ENCODE measurements around the gene NSUN3.
"Not testable (repeated sequence)": the region's sequence is repeated elsewhere in the genome, so short reads cannot be mapped to it uniquely, and the experiment has no call there.

NSUN3 gene

DNA sequence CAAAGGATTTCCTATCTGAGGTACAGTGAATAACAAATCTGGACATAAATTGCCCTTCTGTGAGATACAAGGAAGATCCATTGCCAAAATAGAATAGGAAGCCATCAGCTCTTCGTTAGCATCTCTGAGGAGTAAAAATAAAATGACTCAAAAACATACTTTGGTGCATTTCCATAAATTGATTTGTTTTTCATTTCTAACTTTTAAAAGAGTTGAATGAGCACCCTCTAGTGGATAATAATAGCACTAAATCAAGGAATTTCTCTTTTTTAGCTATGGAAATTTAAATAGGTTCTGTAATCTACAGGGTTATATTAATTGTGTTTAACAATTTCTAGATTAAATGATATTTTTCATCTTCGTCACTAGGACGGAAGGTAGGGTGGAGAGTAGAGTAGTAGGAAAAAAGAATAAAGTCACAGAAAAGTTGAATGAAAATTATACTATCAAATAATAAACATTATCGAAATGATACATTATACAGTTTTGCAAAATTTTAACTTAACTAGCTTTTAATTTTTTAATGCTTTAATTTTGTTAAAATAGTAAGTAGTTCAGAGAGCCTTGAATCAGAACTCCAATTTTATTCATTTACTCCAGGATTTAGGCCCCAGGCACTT is 6.4 kb downstream of the NSUN3 start:
- DNase-seq, result no peak

DNA sequence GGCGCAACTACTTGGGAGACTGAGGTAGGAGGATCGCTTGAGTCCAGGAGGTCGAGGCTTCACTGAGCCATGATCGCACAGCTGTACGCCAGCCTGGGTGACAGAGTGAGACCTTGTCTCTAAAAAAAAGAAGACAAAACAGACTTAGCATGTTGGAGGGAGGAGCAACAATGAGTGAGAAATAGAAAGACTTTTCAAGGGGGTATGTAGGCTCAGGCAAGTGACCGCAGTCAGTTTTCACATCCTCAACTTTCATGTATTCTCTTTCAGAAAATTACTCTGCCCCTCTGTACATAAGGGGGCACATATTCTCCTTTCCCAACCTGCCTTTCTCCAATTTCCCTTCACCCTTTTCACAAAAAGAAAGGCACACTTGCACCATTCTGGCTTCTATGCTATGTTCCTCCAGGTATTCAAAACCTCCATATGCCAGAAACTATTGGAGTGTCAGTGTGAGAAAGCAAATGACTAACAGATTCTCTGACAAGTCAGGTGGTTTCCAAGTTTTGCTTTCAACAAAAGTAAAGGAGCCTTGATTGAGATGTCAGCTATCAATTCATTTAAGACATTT is 7.6 kb downstream of the NSUN3 start:
- DNase-seq, result no peak

DNA sequence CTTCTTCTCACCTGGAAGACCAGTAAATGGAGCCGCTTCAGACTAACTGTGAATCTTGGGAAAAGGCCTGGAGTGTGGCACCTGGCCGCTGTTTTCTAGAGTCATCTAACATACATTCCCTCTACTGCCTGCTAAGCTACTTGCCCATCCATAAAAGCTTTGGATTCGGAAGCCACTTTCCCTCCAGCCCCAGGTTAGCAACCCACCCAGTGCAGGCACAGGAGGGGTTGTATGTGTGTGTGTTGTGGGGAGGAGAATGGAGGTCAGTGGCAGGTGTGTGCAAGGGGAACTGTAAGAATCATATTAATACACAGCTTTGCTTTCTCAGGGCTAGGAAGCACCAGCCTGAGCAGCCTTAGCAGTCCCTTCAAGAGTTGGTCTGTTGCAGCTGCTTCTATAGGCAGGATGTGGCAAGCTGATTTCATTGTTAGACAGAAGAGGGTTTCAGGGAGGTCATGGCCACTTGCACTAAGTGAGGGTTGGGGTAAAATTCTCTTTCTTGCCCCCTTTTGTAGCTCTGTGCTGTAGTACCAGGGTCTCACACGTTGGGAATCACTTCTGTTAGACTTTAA is 8.9 kb downstream of the NSUN3 start:
- DNase-seq, result no peak

DNA sequence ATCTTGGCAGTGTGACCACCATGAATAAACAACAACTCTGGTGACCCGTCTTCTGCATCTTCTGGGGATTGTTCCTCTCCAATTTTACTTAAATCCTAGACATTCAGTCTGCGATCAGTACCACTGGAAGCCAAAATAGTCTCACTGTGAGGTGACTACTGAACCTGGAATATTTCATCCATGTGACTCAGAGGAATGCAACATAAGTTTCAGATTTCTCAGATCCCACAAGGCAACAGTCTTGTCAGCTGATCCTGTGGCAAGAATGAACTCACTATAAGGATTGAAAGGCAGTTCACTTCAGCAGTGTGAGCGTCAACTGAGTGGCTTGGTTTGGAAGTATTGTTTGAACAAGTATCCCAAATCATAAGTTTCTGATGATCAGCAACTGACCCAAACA is 13.2 kb downstream of the NSUN3 start:
- DNase-seq, result no peak

DNA sequence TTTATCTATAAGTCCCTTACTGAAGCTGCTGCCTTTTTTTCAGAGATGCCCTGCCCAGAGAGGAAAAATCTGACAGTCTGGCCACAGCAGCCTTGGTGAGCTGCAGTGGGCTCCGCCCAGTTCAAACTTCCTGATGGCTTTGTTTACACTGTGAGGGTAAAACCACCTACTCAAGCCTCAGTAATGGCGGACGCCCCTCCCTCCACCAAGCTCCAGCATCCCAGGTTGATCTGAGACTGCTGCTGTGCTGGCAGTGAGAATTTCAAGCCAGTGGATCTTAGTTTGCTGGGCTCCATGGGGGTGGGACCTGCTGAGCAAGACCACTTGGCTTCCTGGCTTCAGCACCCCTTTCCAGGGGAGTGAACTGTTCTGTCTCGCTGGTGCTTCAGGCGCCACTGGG is 17.7 kb downstream of the NSUN3 start:
- DNase-seq, result not testable (repeated sequence)

DNA sequence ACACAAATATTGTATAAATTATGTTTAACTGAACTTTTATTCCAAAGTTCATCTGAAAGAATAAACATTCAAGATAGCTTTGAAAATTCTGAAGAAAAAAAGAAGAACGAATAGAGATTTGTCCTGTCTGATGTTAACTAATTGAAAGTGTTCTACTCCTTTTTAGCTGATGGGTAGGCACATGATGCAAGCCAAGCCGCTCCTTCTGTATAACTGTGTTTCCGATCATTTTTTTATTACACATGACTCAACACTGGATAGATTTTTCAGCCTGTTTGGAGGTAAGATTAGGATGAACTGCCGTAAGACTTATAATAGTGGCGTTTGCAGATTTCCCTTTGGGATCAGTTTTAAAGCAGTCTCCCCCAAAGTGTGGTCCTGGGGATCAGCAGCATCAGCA is 19.0 kb downstream of the NSUN3 start:
- no peak for DNase-seq

DNA sequence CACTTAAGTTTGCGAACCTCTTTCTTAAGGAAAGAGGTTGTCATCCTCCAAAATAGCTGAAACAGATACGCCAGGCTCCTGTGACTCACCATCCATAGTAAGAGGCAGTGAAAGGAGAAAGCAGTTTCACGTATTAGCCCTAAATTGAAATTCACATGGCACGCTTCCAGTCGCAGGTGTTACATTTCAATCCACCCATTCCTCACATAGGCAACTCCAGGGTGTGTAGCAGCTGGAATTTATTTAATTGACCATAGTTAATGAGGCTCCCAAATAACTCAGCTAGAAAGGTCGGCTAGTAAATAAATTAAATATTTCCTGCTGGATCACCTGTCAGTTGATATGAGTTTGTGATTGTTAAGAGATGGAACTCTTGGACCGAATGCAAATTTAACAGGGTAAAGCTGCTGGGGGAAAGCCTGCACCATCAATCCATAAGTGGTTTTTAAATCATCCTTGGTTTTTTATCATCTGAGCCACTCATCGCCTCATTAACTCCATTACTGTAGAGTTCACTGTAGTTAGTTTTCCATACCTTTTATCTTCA is 19.6 kb downstream of the NSUN3 start:
- DNase-seq, result peak in 1 of 2 experiments; percentile 10

DNA sequence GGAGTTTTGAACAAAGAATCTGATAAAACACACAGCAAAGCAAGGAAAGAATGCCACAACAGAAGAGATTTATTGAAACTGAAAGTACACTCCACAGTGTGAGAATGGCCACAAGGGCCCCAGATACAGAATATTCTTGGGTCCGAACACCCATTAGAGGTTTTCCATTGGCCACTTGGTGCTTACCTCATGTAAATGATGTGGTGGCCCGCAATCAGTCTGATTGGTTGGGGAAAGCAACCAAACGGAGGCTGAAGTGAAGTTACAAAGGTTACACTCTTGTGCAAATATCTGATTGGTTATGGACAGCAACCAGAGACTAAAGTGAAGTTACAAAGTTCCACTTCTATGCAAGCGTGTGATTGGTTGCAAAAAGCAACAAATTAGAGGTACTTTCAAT is 20.4 kb downstream of the NSUN3 start:
- no peak for DNase-seq

DNA sequence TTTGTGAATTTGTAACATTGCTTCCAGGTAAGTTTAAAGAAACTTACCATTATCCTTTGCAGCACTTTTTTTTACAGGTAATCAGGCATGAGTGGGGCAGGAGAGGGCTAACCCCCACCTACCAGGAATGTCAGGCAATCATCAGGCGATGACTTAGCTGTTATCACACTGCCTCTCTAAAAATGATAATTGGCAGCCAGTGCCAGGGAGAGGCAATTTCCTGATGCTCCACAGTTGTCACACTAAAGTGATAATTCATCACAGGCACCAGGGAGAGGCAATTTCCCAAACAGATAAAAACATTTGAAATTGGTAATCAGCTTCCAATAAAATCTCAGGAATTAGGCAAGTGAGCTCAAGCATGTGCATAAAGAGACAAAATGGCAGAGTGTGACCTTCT is 26.3 kb downstream of the NSUN3 start:
- no peak for DNase-seq

DNA sequence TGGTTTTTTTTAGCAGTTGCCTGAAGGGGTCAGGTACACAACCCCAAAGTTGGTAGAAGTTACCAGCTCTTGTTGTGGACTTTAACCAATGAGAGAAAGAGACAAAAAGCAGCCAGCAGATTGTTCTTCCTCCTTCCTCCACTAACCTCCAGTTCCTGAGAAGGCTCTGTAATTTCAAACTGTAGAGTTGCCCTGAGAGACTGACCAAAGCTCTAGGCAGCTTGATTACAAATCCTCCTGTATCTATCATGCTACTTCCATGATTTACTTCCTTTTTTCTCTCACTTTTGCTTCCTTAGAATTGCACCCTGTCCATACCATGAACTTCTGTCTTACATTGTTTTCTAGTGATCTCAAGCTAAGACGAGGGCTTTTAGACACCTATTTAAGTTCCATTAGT is 29.2 kb downstream of the NSUN3 start:
- DNase-seq, result no peak

DNA sequence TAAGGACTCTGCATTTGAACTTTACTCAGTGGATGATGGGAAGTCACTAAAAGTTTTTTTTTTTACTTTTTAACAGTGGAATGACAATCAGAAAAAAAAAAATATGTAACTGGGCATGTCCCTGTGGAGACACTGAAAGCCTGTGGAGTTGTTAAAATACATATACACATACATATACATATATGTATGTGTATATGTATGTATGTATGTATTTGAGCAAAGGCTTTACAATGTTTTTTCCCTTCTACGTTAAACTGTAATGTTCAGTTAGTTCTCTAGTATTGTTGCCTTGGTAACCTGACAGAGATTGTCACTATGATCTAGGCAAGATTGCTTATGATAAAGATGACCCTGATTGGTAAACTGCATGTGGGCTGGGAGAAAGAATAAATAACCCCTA is 30.3 kb downstream of the NSUN3 start:
- no peak for DNase-seq

DNA sequence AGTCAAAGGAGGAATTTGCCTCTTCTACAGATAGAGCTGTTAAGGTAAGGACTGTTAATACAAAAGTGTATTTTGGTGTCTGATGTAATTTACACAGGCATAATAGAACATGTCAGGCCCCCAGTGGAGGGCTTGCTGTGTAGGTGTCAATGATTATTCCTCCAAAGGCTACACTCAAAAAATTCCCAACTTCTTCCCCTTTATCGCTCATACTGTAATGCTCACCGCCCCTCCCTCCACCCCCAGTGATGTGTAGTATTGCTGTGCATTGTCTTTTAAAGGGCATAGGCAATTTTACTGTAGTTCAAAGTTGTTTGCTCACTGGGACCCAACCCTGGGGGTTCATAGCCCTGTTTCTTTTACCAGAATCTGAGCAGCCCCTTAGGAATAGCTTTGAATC is 32.2 kb downstream of the NSUN3 start:
- DNase-seq, result no peak

DNA sequence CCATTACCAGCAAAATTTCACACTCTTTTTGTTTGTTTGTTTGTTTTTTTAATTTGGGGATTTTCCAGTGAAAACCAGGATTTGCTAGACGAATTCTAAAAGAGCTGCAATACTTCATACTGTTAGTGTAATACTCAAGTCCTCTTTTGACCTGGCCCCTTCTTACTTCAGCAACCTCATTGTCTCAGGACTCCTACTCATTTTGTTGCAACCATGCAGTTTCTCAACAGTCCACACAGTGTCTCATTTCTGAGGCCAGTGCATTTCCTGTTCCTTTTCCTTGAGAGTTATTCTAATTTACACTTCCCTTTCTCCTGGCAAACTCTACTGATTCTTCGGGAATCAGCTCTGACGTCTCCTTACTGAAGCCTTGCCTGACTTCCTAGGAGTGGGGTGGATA is 35.6 kb downstream of the NSUN3 start:
- DNase-seq, result no peak

DNA sequence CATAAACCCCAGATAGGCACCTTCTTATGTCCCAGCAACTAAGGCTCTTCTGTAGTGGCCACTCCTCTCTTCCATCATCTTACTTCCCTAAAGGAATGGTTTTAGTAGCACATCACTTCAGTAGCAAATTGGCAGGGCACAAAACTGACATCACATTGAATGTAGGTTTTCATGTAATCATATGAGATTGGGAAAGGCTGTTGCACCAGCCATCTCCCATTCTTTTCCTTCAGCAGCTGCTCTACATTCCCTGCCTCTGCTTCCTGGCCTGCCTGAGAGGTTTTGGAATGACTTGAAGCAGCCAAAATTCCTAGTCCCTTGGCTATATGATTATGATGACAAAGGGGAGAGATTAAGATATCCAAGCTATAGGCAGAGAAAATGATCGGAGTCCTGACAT is 36.5 kb downstream of the NSUN3 start:
- no peak for DNase-seq

DNA sequence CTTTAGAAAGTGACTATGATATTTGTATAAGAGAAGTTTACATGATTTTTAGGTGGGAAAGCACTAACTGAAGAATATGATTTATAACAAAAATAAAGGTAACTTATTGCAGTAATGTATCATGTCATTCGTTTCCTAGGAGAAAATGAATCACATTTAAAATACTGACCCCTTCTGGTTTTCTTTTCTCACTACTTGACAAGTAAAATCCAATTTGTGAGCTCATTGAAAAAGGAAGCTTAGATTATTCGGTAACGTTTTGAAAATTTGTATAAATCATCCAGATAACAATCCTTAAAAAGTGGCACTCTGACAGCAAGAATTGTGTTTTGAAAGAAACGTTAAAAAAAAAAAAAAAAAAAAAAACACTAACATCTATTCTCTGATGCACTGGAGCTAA is 39.0 kb downstream of the NSUN3 start:
- DNase-seq, result no peak

DNA sequence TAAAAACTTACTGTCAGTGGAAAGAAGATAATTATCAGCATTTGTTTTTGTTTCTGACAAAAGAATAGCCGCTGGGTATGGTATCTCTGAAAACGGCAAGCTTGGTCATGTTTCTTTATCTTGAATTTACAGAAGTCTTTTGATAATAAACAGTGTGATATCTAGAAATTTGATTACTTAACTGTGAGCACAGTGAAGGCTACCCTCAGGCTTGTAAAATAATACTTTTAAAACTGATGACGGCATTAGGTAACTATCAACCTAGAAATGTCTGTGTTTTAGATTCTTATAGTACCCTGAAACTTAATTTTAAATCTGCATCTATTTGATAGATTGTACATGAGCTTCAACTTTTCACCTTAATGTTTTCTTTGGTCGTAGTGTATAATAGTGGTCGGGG is 43.4 kb downstream of the NSUN3 start:
- no peak for DNase-seq

DNA sequence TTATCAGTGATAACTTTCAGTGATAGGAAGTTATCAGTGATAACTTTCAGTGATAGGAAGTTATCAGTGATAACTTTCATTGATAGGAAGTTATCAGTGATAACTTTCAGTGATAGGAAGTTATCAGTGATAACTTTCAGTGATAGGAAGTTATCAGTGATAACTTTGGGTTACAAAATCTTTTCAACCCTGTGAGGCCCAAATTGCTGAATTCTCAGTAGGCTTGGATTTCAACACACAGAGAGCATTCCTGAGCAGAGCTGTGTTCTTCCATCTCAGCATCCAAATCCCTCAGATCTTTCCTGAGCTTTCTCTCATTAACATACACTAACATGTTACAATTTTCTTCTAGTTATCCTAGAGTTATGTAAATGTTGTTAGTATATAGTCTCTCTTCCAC is 47.4 kb downstream of the NSUN3 start:
- DNase-seq, result not testable (repeated sequence)

DNA sequence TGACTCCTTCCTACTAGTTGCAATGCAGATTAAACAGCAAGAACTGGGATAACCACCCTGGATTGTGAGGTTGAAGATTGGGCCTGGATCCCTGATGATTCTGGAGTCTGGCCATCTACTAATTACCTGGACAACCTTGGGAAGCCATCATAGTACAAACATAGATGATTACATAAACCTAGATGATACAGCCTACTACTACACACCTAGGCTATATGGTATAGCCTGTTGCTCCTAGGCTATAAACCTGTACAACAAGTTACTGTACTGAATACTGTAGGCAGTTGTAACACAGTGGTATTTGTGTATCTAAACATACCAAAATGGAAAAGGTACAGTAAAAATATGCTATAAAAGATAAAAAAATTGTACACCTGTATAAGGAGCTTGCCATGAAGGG is 48.0 kb downstream of the NSUN3 start:
- DNase-seq, result no peak

DNA sequence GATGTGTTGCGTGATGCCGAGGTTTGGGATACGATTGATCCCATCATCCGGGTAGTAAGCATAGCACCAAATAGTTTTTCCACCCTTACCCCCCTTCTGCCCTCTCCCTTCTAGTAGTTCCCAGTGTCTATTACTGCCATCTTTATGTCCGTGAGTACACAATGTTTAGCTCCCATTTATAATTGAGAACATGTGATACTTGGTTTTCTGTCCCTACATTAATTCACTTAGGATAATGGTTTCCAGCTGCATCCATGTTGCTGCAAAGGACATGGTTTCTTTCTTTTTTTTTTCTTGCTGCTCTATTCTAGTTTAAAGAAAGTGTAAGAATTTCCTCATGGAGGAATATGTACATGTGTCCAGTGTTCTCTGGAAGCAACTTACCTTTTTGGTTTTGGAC is 51.8 kb downstream of the NSUN3 start:
- no peak for DNase-seq

DNA sequence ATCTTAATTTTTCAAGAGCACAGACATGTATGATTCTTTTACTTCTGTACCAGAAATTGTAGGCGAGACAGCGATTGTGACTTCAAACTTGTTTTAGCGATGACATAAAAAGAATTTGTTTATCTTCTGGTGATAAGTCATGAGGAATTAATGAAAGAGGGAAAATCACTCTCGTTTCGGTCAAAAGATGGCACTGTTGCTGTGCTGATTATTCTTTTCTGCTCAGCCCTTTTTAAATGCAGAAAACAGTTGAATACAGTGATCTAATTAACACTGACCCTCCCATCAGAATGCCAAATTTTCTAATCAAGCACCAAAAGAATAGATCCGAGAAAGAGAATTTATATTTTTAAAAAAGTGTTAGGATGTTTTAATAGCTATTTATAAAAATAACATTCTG is 52.6 kb downstream of the NSUN3 start:
- DNase-seq, result peak in 1 of 2 experiments; percentile 13

DNA sequence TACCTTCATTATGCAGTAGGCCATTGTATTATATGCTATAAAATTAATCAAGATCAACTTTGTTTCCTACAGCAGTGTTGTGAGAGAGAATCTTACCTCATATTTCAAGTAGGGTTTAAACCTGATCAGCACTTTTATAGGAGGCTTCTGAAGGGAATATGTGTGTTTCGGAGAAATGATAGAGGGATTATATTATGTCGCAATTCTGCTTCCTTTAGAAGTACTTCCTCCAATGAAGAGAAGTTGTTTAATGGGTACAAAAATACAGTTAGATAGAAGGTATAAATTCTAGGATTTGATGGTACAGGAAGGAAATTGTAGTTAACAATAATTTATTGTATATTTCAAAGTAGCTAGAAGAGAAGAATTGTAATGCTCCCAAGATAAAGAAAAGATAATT is 54.9 kb downstream of the NSUN3 start:
- DNase-seq, result no peak

DNA sequence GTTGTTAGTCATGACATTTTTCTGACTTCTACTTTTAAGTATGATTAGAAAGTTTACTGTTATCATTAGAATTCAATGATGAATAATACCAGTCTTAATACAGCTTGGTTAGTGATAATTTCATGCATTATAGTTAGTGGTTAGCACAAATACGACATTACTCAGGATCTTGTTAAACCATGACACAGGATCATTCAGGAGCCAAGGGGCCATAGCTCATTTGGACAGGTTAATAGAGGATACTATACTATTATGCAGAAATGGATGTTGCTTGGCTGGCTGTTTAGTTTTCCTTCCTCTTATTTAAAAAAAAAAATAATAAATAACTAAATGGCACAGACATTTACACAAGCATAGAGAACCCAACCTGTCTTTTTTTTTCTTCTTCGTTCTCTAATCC is 55.5 kb downstream of the NSUN3 start:
- no peak for DNase-seq

DNA sequence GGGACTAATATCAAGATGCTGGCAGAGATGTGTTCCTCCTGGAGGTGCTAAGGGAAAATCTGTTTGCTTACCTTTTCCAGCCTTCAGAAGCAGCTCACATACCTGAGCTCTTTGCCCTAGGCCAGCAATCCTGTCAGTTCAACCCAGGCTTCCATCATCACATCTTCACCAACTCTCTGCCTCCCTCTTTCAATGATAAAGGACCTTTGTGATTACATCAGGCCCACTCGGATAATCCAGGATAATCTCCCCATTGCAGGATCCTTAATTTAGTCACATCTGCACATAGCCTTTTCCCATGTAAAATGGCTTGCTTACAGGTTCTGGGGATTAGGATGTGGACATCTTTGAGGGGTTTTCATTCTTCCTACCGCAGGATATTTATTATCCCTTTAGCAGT is 58.3 kb downstream of the NSUN3 start:
- DNase-seq, result no peak

DNA sequence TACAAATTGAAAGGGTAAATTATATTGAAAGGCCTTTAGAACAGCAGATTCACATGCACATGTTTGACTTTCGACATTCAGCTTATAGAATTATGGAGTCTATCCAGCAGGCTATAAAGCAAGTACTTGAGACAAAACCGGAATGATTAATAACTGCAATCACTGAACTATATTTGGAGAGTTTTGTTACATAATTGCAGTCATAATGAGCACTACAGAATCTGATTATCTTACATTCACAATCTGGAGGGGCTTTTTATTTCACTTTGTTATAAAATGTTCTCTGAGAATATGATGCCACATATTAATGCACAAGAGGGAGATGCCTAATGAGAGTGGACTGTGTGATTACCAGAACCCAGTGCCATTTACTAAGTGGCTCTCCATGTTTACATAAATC is 64.3 kb downstream of the NSUN3 start:
- DNase-seq, result peak; percentile 87 to 89

DNA sequence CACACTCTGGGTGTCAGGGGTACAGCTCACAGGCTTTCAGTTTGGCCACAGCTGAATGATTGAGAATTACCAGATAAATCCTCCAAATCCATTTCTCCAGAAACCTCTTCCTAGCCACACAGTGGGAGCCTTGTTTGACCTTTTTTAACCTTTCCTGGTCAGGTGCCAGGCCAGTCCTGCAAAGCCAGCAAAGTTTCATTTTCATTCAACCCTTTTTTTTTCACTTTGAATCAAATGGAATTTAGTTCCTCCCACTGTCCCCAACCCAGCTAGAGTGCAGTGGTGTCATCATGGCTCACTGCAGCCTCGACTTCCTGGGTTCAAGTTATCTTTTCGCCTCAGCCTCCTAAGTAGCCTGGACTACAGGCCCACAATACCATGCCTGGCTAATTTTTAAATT is 67.8 kb downstream of the NSUN3 start:
- DNase-seq, result no peak

Measured in NCI-H1930 (cell line).